ENCODE measurements around the gene CAPN6. TPM values are rescaled to one million over a fixed set of nuclear protein-coding genes. Genes with fewer than 3 reads are reported as not detected.

The CAPN6 gene
- total RNA-seq = 1 to 10 TPM in 2 of 4 donors, under 1 TPM in 2; 0.60 to 2.2 (median 1.1) TPM

- no peaks in the 10 kb centered on the region for H3K9me3 ChIP-seq
- no peak within 1 kb of the TSS for H3K27ac ChIP-seq
- DNase-seq (ENCODE audit: low spot score in 2 of 2) = no peak
- no peaks in the 10 kb centered on the region for H3K36me3 ChIP-seq
- TF ChIP-seq CTCF (IDR thresholded peaks at IDR 0.05) (no peak), EP300 (IDR thresholded peaks at IDR 0.05) (no peak), POLR2A (IDR thresholded peaks at IDR 0.05) (no peak)
- no peaks in the 10 kb centered on the region for H3K4me1 ChIP-seq
- WGBS, 2 donors = 25 to 27% methylated on average over 7 to 8 of the region's 8 CpGs
- peak within 1 kb of the TSS in 1 of 4 donors; percentile 17 for H3K4me3 ChIP-seq
- peaks cover 0 to 62% of the 10 kb centered on the region in 2 donors for H3K27me3 ChIP-seq
Measured at GRCh38 chrX:111270339-111270738, at the start of gene CAPN6. TSS of gene CAPN6 (minus strand) at chrX:111270483. CDS start at chrX:111263936, 6,547 bp downstream.

- Histone ChIP-seq H3K36me3 (no peaks in the 10 kb centered on the region), H3K27me3 (peaks cover 0 to 7% of the 10 kb centered on the region in 2 donors), H3K4me1 (no peaks in the 10 kb centered on the region), H3K4me3 (no peak overlapping the region), H3K27ac (no peak overlapping the region), H3K9me3 (no peaks in the 10 kb centered on the region)
- DNase-seq (ENCODE audit: low spot score in 2 of 2) = no peak
- WGBS, 2 donors = 41 to 52% methylated on average over 4 of the region's 4 CpGs
- no peak for TF ChIP-seq EP300 (IDR thresholded peaks at IDR 0.05)
- no peak for TF ChIP-seq POLR2A (IDR thresholded peaks at IDR 0.05)
- no peak for TF ChIP-seq CTCF (IDR thresholded peaks at IDR 0.05)
Measured at GRCh38 chrX:111319451-111319850, 49.2 kb upstream of the CAPN6 start.

- no peaks in the 10 kb centered on the region for H3K9me3 ChIP-seq
- no peak for DNase-seq (ENCODE audit: low spot score in 2 of 2)
- peaks cover 0 to 10% of the 10 kb centered on the region in 2 donors for H3K27me3 ChIP-seq
- no peak overlapping the region for H3K27ac ChIP-seq
- H3K36me3 ChIP-seq = no peaks in the 10 kb centered on the region
- no peaks in the 10 kb centered on the region for H3K4me1 ChIP-seq
- H3K4me3 ChIP-seq = no peak overlapping the region
- TF ChIP-seq EP300 (IDR thresholded peaks at IDR 0.05) (no peak), POLR2A (IDR thresholded peaks at IDR 0.05) (no peak), CTCF (IDR thresholded peaks at IDR 0.05) (no peak)
Measured at GRCh38 chrX:111318901-111319300, 48.6 kb upstream of the CAPN6 start.

- no peak for TF ChIP-seq POLR2A (IDR thresholded peaks at IDR 0.05)
- no peak for TF ChIP-seq CTCF (IDR thresholded peaks at IDR 0.05)
- TF ChIP-seq EP300 (IDR thresholded peaks at IDR 0.05) = no peak
- Histone ChIP-seq H3K27me3 (peaks cover 0 to 26% of the 10 kb centered on the region in 2 donors), H3K4me3 (no peak overlapping the region), H3K9me3 (no peaks in the 10 kb centered on the region), H3K27ac (no peak overlapping the region), H3K36me3 (no peaks in the 10 kb centered on the region), H3K4me1 (no peaks in the 10 kb centered on the region)
- DNase-seq (ENCODE audit: low spot score in 2 of 2) = no peak
- 38 to 65% methylated on average over 2 of the region's 2 CpGs for WGBS, 2 donors
Measured at GRCh38 chrX:111309083-111309482, 38.8 kb upstream of the CAPN6 start.

GRCh38 chrX:111308039-111308438, 37.8 kb upstream of the CAPN6 start:
- no peak overlapping the region for H3K4me3 ChIP-seq
- TF ChIP-seq EP300 (IDR thresholded peaks at IDR 0.05) = no peak
- H3K27me3 ChIP-seq = peaks cover 0 to 23% of the 10 kb centered on the region in 2 donors
- WGBS, 2 donors = 42 to 52% methylated on average over 3 of the region's 3 CpGs
- no peaks in the 10 kb centered on the region for H3K9me3 ChIP-seq
- DNase-seq (ENCODE audit: low spot score in 2 of 2) = no peak
- H3K27ac ChIP-seq = no peak overlapping the region
- no peaks in the 10 kb centered on the region for H3K36me3 ChIP-seq
- no peaks in the 10 kb centered on the region for H3K4me1 ChIP-seq

GRCh38 chrX:111302284-111302683, 32.0 kb upstream of the CAPN6 start:
- Histone ChIP-seq H3K36me3 (no peaks in the 10 kb centered on the region), H3K4me3 (no peak overlapping the region), H3K4me1 (no peaks in the 10 kb centered on the region), H3K9me3 (no peaks in the 10 kb centered on the region), H3K27ac (no peak overlapping the region), H3K27me3 (peaks cover 0 to 18% of the 10 kb centered on the region in 2 donors)
- DNase-seq (ENCODE audit: low spot score in 2 of 2) = no peak
- WGBS, 2 donors = 52 to 55% methylated on average over 2 of the region's 2 CpGs
- TF ChIP-seq EP300 (IDR thresholded peaks at IDR 0.05) (no peak), CTCF (IDR thresholded peaks at IDR 0.05) (no peak), POLR2A (IDR thresholded peaks at IDR 0.05) (no peak)
